SU-DHL-6 (cell line): ENCODE data around the gene ELMO1.

ENCODE experiments used
- H2AFZ ChIP-seq: fragments of 200-600 bp; sonication (generic); 2 replicates; pipeline ENCODE4 v1.6.1; 2014; ENCODE audit warnings: low read depth, mild to moderate bottlenecking, moderate library complexity, mixed read lengths, antibody characterized with exemption, low read length; ENCODE audit not compliant: severe bottlenecking
- H3F3A ChIP-seq: fragments of 200-600 bp; shearing (Covaris generic); 2 replicates; pipeline ENCODE4 v1.6.0; 2016; ENCODE audit warnings: antibody characterized with exemption, mild to moderate bottlenecking; ENCODE audit not compliant: insufficient read depth
- H3K27ac ChIP-seq: fragments of 200-600 bp; sonication (generic); 2 replicates; pipeline ENCODE4 v1.5.1; 2016; ENCODE audit warnings: low read depth, mild to moderate bottlenecking, low read length, moderate library complexity, mixed read lengths
- H3K27me3 ChIP-seq: fragments of 200-600 bp; sonication (generic), shearing (Covaris generic); 2 replicates; pipeline ENCODE4 v1.6.0; 2014; ENCODE audit warnings: mild to moderate bottlenecking, low read length
- H3K36me3 ChIP-seq: fragments of 200-600 bp; sonication (generic); 2 replicates; pipeline ENCODE4 v1.6.1; 2014; ENCODE audit warnings: mild to moderate bottlenecking, low read length, mixed read lengths
- H3K4me2 ChIP-seq: fragments of 300-600, 200-600 bp; shearing (Covaris generic), sonication (generic); 2 replicates; pipeline ENCODE4 v1.6.0; 2014; ENCODE audit warnings: low read length, low read depth, mild to moderate bottlenecking; ENCODE audit not compliant: poor library complexity, severe bottlenecking
- H3K4me3 ChIP-seq: fragments of 200-600 bp; sonication (generic); 2 replicates; pipeline ENCODE4 v1.5.1; 2014; ENCODE audit warnings: antibody characterized with exemption, low read length, mild to moderate bottlenecking, mixed read lengths; ENCODE audit not compliant: insufficient read depth, poor library complexity, severe bottlenecking
- H3K79me2 ChIP-seq: fragments of 200-600 bp; sonication (generic); 2 replicates; pipeline ENCODE4 v1.6.1; 2014; ENCODE audit warnings: mild to moderate bottlenecking, low read length, moderate library complexity; ENCODE audit not compliant: insufficient read depth
- H3K9ac ChIP-seq: fragments of 200-600 bp; sonication (generic); 2 replicates; pipeline ENCODE4 v1.7.0; 2014; ENCODE audit warnings: mild to moderate bottlenecking, low read length
- H3K9me2 ChIP-seq: fragments of 200-600 bp; sonication (generic); replicated peaks from 2 replicates; pipeline ENCODE4 v1.6.1; 2014; ENCODE audit warnings: low read length; ENCODE audit not compliant: insufficient read depth
- H3K9me3 ChIP-seq: fragments of 200-600 bp; sonication (generic); 2 replicates; pipeline ENCODE4 v1.6.1; 2014; ENCODE audit warnings: low read length, mixed read lengths; ENCODE audit not compliant: insufficient read depth
- H4K20me1 ChIP-seq: fragments of 200-600 bp; sonication (generic); 2 replicates; pipeline ENCODE4 v1.6.1; 2014; ENCODE audit warnings: low read depth, mild to moderate bottlenecking, antibody characterized with exemption, low read length, moderate library complexity, mixed read lengths
- CTCF ChIP-seq: fragments of 200-600 bp; sonication (generic); IDR thresholded peaks from one replicate; pipeline ENCODE4 v1.5.1; 2017; ENCODE audit warnings: antibody characterized with exemption, mild to moderate bottlenecking, low read length, moderate library complexity; ENCODE audit not compliant: insufficient read depth, poor library complexity, severe bottlenecking
- EZH2phosphoT487 ChIP-seq: fragments of 200-600 bp; sonication (generic), shearing (Covaris generic); conservative IDR thresholded peaks from 2 replicates; pipeline ENCODE4 v1.6.1; 2018; ENCODE audit warnings: mild to moderate bottlenecking, antibody characterized with exemption, low read length, moderate library complexity, mixed read lengths

The ELMO1 gene

GRCh38 chr7:36878288-36878687, 570.4 kb downstream of the ELMO1 start:
- no peaks in the 10 kb centered on the region for H3K9me2 ChIP-seq
- H3K27me3 ChIP-seq = no peaks in the 10 kb centered on the region
- H2AFZ ChIP-seq = no peak overlapping the region
- no peak overlapping the region for H3K9ac ChIP-seq
- H3K4me2 ChIP-seq = no peak overlapping the region
- no peaks in the 10 kb centered on the region for H4K20me1 ChIP-seq
- no peak overlapping the region for H3K4me3 ChIP-seq
- H3K9me3 ChIP-seq = no peaks in the 10 kb centered on the region
- no peaks in the 10 kb centered on the region for H3K79me2 ChIP-seq
- peaks cover 3% of the 10 kb centered on the region; the same call in 1 of the 2 replicates for H3K36me3 ChIP-seq
- H3F3A ChIP-seq = no peaks in the 10 kb centered on the region
- no peak overlapping the region for H3K27ac ChIP-seq
- no peak for TF ChIP-seq CTCF
- no peak for TF ChIP-seq EZH2phosphoT487

- Histone ChIP-seq H3K36me3 (peaks cover 6% of the 10 kb centered on the region; the same call in 1 of the 2 replicates), H3K9ac (no peak overlapping the region), H3F3A (no peaks in the 10 kb centered on the region), H3K9me2 (no peaks in the 10 kb centered on the region), H3K4me3 (no peak overlapping the region), H3K4me2 (no peak overlapping the region), H2AFZ (no peak overlapping the region), H3K9me3 (no peaks in the 10 kb centered on the region), H3K79me2 (no peaks in the 10 kb centered on the region), H3K27ac (no peak overlapping the region), H3K27me3 (no peaks in the 10 kb centered on the region), H4K20me1 (no peaks in the 10 kb centered on the region)
- TF ChIP-seq EZH2phosphoT487 (no peak), CTCF (no peak)
Observed at GRCh38 chr7:36875794-36876193, 572.9 kb downstream of the ELMO1 start.

- no peaks in the 10 kb centered on the region for H3K9me2 ChIP-seq
- TF ChIP-seq CTCF (no peak), EZH2phosphoT487 (no peak)
- H3K27ac ChIP-seq = no peak overlapping the region
- no peaks in the 10 kb centered on the region for H3K79me2 ChIP-seq
- no peak overlapping the region for H2AFZ ChIP-seq
- H3F3A ChIP-seq = no peaks in the 10 kb centered on the region
- H3K4me3 ChIP-seq = no peak overlapping the region
- H3K27me3 ChIP-seq = no peaks in the 10 kb centered on the region
- no peak overlapping the region for H3K4me2 ChIP-seq
- H3K9me3 ChIP-seq = no peaks in the 10 kb centered on the region
- H3K36me3 ChIP-seq = peaks cover 13% of the 10 kb centered on the region; the same call in 1 of the 2 replicates
- H3K9ac ChIP-seq = no peak overlapping the region
- H4K20me1 ChIP-seq = no peaks in the 10 kb centered on the region
Observed at GRCh38 chr7:36874041-36874440, 574.6 kb downstream of the ELMO1 start.
